ENCODE results near the gene ADCY7.

The ADCY7 gene

GRCh38 chr16:50300942-50301625, 34.7 kb downstream of the ADCY7 start:
- DNase-seq, result no peak

GRCh38 chr16:50301626-50302471, 35.5 kb downstream of the ADCY7 start:
- DNase-seq, result no peak

- DNase-seq, result no peak
These were observed 36.2 kb downstream of the ADCY7 start for GRCh38 chr16:50302472-50303005.

- DNase-seq, result no peak
These were observed 36.8 kb downstream of the ADCY7 start for GRCh38 chr16:50303041-50303604.

GRCh38 chr16:50303605-50304466, 37.5 kb downstream of the ADCY7 start:
- no peak for DNase-seq

- no peak for DNase-seq
These were observed 38.4 kb downstream of the ADCY7 start for GRCh38 chr16:50304467-50305440.

GRCh38 chr16:50305441-50306061, 39.2 kb downstream of the ADCY7 start:
- no peak for DNase-seq

GRCh38 chr16:50306287-50306686, 39.9 kb downstream of the ADCY7 start:
- DNase-seq, result no peak

- no peak for DNase-seq
These were observed 42.0 kb downstream of the ADCY7 start for GRCh38 chr16:50308237-50308965.

- no peak for DNase-seq
These were observed 42.8 kb downstream of the ADCY7 start for GRCh38 chr16:50309156-50309526.

GRCh38 chr16:50309527-50310307, 43.4 kb downstream of the ADCY7 start:
- no peak for DNase-seq

GRCh38 chr16:50310308-50311133, 44.2 kb downstream of the ADCY7 start:
- DNase-seq, result no peak

- no peak for DNase-seq
These were observed 44.8 kb downstream of the ADCY7 start for GRCh38 chr16:50311134-50311528.

- no peak for DNase-seq
These were observed 45.6 kb downstream of the ADCY7 start for GRCh38 chr16:50311891-50312501.

- DNase-seq, result no peak
These were observed 47.5 kb downstream of the ADCY7 start for GRCh38 chr16:50313596-50314478.

- no peak for DNase-seq
These were observed 48.3 kb downstream of the ADCY7 start for GRCh38 chr16:50314665-50315064.
